NB4 (cell line): ENCODE measurements around the gene MYCBP2.
"Not testable (repeated sequence)": the region's sequence is repeated elsewhere in the genome, so short reads cannot be mapped to it uniquely, and the experiment has no call there.

ENCODE experiments used
- DNase-seq: peaks from one replicate; pipeline ENCODE4 v3.0.0; 2010; ENCODE audit warnings: low read depth
- H3K4me3 ChIP-seq: one replicate; pipeline ENCODE4 v1.5.1; 2011; ENCODE audit warnings: mild to moderate bottlenecking, low read depth, low read length, moderate library complexity
- MAX ChIP-seq: IDR thresholded peaks from 2 replicates; pipeline ENCODE4 v1.6.1; 2011; ENCODE audit warnings: low read depth, low read length
- MYC ChIP-seq: IDR thresholded peaks from 2 replicates; pipeline ENCODE4 v1.6.1; 2011; ENCODE audit warnings: low read depth, low read length
- POLR2A ChIP-seq: IDR thresholded peaks from 2 replicates; pipeline ENCODE4 v1.6.1; 2011; ENCODE audit warnings: mild to moderate bottlenecking; ENCODE audit not compliant: insufficient read length; ENCODE audit errors: extremely low read depth
- TF ChIP-seq, protein P1 (sequence below): IDR thresholded peaks from one replicate; pipeline ENCODE4 v1.5.1; 2012; ENCODE audit warnings: low read depth, low read length

MYCBP2 gene

DNA sequence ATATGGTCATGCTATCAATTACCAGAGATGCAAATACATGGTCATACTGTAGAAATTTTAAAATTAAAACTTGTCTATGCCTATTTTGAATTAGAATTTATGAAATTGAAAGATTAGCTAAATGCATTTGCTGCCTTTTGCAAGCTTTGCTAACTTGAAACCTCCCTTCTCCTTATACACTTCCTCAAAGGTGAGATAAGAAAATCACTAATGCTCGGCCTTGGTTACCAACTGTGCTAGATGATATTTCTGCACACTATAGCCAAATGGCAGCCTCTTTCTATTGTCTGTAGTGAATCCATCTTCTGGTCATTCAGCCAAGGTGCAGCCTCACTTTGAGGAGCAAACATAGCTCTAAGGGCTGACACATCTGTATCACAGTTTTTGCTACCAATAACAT, 31.1 kb upstream of the MYCBP2 start:
- no peak for DNase-seq
- no peak overlapping the region for H3K4me3 ChIP-seq
- TF ChIP-seq, protein P1, sequence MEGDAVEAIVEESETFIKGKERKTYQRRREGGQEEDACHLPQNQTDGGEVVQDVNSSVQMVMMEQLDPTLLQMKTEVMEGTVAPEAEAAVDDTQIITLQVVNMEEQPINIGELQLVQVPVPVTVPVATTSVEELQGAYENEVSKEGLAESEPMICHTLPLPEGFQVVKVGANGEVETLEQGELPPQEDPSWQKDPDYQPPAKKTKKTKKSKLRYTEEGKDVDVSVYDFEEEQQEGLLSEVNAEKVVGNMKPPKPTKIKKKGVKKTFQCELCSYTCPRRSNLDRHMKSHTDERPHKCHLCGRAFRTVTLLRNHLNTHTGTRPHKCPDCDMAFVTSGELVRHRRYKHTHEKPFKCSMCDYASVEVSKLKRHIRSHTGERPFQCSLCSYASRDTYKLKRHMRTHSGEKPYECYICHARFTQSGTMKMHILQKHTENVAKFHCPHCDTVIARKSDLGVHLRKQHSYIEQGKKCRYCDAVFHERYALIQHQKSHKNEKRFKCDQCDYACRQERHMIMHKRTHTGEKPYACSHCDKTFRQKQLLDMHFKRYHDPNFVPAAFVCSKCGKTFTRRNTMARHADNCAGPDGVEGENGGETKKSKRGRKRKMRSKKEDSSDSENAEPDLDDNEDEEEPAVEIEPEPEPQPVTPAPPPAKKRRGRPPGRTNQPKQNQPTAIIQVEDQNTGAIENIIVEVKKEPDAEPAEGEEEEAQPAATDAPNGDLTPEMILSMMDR: no peak
- TF ChIP-seq POLR2A (no peak), MYC (no peak), MAX (no peak)

DNA sequence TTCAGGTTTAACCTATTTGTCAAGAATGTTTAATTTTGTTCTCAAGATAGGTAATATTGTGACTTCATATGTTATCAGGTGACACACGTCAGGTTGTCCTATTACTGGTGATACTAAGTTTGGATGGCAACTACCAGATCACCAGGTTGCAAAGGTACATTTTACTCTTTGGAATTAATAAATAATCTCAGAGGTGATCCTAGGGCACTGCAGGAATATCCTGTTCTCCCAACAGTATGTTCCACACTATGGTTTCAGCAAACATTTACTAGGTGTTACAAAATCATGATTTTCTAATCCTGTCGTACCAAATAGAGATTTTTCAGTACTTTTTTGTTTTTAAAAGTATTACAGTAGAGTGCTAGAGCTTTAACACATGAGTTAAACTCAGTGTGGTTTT, 29.3 kb upstream of the MYCBP2 start:
- TF ChIP-seq MAX (no peak), MYC (no peak), POLR2A (no peak)
- TF ChIP-seq, protein P1: no peak
- H3K4me3 ChIP-seq: no peak overlapping the region
- DNase-seq: no peak

- TF ChIP-seq POLR2A: no peak
- no peak for TF ChIP-seq MAX
- TF ChIP-seq MYC: no peak
- TF ChIP-seq, protein P1: no peak
- peak; percentile 50 for DNase-seq
- no peak overlapping the region for H3K4me3 ChIP-seq
Observed at GRCh38 chr13:77353995-77354394, 27.1 kb upstream of the MYCBP2 start.

DNA sequence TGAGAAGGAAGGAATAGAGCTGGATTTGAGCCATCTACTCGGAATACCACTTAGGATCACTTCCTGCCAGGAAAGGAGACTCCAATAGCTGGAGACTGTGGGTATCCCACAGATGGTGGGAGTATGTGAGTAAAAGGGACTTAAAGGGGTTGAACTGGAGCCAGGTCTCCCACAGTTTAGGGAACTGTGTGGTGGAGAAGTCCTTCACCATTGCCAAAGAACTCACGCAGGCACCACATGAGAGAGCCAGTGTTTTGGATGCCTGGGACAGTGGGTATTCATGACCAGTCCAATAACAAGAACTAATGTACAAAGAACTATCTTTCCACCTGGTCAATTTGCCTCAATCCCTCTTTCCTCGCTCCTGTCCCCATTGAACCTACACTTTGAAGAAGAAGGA, 24.4 kb upstream of the MYCBP2 start:
- no peak overlapping the region for H3K4me3 ChIP-seq
- no peak for DNase-seq
- TF ChIP-seq, protein P1: no peak
- TF ChIP-seq POLR2A (no peak), MYC (no peak), MAX (no peak)

GRCh38 chr13:77350811-77351210, 23.9 kb upstream of the MYCBP2 start:
- TF ChIP-seq MAX (no peak), MYC (no peak), POLR2A (no peak)
- TF ChIP-seq, protein P1: no peak
- no peak overlapping the region for H3K4me3 ChIP-seq
- DNase-seq: no peak

DNA sequence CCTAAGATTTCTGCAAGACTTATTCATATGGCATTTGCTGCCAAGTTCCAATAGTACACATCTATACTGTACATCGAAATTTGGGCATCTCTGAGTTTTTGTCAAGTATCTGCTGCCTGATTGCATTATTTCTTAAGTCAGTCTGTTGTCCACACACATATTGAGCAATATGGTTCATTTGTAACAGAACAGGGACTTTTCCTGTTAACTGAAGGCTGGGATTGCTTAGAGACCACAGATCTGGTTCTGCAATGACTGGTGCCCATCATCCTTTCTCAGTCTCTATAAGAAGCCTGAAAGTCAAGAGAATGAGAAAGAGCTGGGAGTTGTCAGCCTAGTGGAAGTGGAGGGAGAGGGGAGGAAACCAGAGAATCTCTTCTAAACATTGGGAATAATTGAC, 22.5 kb upstream of the MYCBP2 start:
- TF ChIP-seq, protein P1: no peak
- TF ChIP-seq MYC: no peak
- TF ChIP-seq MAX: no peak
- TF ChIP-seq POLR2A: no peak
- no peak overlapping the region for H3K4me3 ChIP-seq
- DNase-seq: peak; percentile 72

DNA sequence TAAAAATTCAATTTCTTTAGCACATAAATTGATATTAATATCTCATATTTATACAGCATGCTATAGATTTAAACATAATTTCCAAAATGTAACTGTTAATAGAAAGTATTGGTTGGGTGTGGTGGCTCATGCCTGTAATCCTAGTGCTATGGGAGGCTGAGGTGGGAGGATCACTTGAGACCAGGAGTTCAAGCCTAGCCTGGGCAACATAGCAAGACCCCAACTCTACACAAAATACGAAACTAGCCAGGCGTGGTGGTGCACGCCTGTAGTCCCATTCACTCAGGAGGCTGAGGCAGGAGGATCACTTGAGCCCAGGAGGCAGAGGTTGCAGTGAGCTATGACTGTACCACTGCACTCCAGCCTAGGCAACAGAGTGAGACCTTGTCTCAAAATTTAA, 20.5 kb upstream of the MYCBP2 start:
- not testable (repeated sequence) for DNase-seq, H3K4me3 ChIP-seq
